GM12878 (cell line): ENCODE measurements around the gene SH2D6.

Experiments
- BACH1 ChIP-seq: fragments of 450-650 bp; IDR thresholded peaks from 2 replicates; pipeline ENCODE4 v1.6.1; 2017; ENCODE audit warnings: mild to moderate bottlenecking, borderline replicate concordance
- CHD2 ChIP-seq: IDR thresholded peaks from 2 replicates; pipeline ENCODE4 v1.6.1; 2011; ENCODE audit warnings: low read depth, low read length, improper control_type of control experiment, borderline replicate concordance
- POLR2AphosphoS5 ChIP-seq: IDR thresholded peaks from 2 replicates; pipeline ENCODE4 v1.6.1; 2011; ENCODE audit warnings: mild to moderate bottlenecking, low read length, inconsistent platforms
- SIN3A ChIP-seq: IDR thresholded peaks from 2 replicates; pipeline ENCODE4 v1.6.1; 2012; ENCODE audit warnings: low read depth, low read length, improper control_type of control experiment
- TARDBP ChIP-seq: IDR thresholded peaks from 2 replicates; pipeline ENCODE4 v1.6.1; 2016; ENCODE audit warnings: borderline replicate concordance
- TCF12 ChIP-seq: IDR thresholded peaks from 2 replicates; pipeline ENCODE4 v1.6.1; 2011; ENCODE audit warnings: low read depth, mild to moderate bottlenecking, low read length
- TCF7 ChIP-seq: IDR thresholded peaks from 2 replicates; pipeline ENCODE4 v1.6.1; 2014; ENCODE audit warnings: antibody characterized with exemption, borderline replicate concordance
- TF ChIP-seq, protein P1 (sequence below): IDR thresholded peaks from 2 replicates; pipeline ENCODE4 v1.6.1; 2012; ENCODE audit warnings: low read depth, low read length, improper control_type of control experiment
- TF ChIP-seq, protein P2 (sequence below), 3 experiments: IDR thresholded peaks in 2 of 3; conservative IDR thresholded peaks in 1 of 3; 2 replicates each; pipeline ENCODE4 v1.5.1; 2011; ENCODE audit warnings: low read depth in 3 of 3, low read length in 3 of 3, mild to moderate bottlenecking in 3 of 3, control low read depth in 2 of 3, moderate library complexity in 2 of 3, inconsistent platforms in 1 of 3, mixed read lengths in 1 of 3; ENCODE audit not compliant: control insufficient read depth in 2 of 3, insufficient read depth in 1 of 3; ENCODE audit errors: extremely low read depth in 1 of 3
- TF ChIP-seq, protein P3 (sequence below): IDR thresholded peaks from 2 replicates; pipeline ENCODE4 v1.6.1; 2012; ENCODE audit warnings: mild to moderate bottlenecking, low read depth, low read length
- TF ChIP-seq, protein P4 (sequence below): fragments of 450-650 bp; IDR thresholded peaks from 2 replicates; pipeline ENCODE4 v1.6.1; 2017; ENCODE audit warnings: borderline replicate concordance
- TF ChIP-seq, protein P5 (sequence below): fragments of 450-650 bp; formaldehyde crosslinking; IDR thresholded peaks from 2 replicates; pipeline ENCODE4 v1.4.0; 2020; ENCODE audit warnings: mild to moderate bottlenecking, moderate library complexity

DNA sequence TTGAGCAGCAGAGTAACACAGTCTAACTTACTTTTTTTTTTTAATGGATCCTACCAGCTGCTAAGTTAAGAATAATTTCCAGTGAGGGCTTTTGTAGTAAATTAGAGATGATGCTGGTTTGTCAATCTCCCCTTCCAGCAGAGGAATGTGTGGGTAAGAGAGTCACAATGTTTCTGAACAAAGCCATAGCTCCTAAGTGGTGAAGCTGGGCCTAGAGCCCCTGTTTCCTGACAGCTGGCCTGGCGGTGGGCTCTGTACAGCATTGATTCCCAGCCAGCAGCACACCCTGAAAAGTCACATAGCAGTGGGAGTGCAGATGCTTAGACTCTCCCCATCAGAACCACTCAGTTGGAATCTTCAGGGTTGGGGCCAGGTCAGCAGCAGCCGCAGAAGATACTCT lies 32.8 kb upstream of the SH2D6 start:
- TF ChIP-seq, protein P1, sequence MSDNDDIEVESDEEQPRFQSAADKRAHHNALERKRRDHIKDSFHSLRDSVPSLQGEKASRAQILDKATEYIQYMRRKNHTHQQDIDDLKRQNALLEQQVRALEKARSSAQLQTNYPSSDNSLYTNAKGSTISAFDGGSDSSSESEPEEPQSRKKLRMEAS = no peak
- TF ChIP-seq BACH1 (no peak), CHD2 (no peak), SIN3A (no peak), TCF7 (no peak), POLR2AphosphoS5 (no peak), TCF12 (no peak), TARDBP (no peak)
- TF ChIP-seq, protein P2, sequence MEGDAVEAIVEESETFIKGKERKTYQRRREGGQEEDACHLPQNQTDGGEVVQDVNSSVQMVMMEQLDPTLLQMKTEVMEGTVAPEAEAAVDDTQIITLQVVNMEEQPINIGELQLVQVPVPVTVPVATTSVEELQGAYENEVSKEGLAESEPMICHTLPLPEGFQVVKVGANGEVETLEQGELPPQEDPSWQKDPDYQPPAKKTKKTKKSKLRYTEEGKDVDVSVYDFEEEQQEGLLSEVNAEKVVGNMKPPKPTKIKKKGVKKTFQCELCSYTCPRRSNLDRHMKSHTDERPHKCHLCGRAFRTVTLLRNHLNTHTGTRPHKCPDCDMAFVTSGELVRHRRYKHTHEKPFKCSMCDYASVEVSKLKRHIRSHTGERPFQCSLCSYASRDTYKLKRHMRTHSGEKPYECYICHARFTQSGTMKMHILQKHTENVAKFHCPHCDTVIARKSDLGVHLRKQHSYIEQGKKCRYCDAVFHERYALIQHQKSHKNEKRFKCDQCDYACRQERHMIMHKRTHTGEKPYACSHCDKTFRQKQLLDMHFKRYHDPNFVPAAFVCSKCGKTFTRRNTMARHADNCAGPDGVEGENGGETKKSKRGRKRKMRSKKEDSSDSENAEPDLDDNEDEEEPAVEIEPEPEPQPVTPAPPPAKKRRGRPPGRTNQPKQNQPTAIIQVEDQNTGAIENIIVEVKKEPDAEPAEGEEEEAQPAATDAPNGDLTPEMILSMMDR (IDR thresholded peaks at IDR 0.05 in 2 of 3, conservative IDR thresholded peaks at IDR 0.05 in 1 of 3; ENCODE audit: control insufficient read depth in 2 of 3, extremely low read depth in 1 of 3, insufficient read depth in 1 of 3, low read depth in 3 of 3, low read length in 3 of 3) = no peak
- TF ChIP-seq, protein P3, sequence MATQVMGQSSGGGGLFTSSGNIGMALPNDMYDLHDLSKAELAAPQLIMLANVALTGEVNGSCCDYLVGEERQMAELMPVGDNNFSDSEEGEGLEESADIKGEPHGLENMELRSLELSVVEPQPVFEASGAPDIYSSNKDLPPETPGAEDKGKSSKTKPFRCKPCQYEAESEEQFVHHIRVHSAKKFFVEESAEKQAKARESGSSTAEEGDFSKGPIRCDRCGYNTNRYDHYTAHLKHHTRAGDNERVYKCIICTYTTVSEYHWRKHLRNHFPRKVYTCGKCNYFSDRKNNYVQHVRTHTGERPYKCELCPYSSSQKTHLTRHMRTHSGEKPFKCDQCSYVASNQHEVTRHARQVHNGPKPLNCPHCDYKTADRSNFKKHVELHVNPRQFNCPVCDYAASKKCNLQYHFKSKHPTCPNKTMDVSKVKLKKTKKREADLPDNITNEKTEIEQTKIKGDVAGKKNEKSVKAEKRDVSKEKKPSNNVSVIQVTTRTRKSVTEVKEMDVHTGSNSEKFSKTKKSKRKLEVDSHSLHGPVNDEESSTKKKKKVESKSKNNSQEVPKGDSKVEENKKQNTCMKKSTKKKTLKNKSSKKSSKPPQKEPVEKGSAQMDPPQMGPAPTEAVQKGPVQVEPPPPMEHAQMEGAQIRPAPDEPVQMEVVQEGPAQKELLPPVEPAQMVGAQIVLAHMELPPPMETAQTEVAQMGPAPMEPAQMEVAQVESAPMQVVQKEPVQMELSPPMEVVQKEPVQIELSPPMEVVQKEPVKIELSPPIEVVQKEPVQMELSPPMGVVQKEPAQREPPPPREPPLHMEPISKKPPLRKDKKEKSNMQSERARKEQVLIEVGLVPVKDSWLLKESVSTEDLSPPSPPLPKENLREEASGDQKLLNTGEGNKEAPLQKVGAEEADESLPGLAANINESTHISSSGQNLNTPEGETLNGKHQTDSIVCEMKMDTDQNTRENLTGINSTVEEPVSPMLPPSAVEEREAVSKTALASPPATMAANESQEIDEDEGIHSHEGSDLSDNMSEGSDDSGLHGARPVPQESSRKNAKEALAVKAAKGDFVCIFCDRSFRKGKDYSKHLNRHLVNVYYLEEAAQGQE = no peak
- TF ChIP-seq, protein P4, sequence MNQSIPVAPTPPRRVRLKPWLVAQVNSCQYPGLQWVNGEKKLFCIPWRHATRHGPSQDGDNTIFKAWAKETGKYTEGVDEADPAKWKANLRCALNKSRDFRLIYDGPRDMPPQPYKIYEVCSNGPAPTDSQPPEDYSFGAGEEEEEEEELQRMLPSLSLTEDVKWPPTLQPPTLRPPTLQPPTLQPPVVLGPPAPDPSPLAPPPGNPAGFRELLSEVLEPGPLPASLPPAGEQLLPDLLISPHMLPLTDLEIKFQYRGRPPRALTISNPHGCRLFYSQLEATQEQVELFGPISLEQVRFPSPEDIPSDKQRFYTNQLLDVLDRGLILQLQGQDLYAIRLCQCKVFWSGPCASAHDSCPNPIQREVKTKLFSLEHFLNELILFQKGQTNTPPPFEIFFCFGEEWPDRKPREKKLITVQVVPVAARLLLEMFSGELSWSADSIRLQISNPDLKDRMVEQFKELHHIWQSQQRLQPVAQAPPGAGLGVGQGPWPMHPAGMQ = no peak
- TF ChIP-seq, protein P5, sequence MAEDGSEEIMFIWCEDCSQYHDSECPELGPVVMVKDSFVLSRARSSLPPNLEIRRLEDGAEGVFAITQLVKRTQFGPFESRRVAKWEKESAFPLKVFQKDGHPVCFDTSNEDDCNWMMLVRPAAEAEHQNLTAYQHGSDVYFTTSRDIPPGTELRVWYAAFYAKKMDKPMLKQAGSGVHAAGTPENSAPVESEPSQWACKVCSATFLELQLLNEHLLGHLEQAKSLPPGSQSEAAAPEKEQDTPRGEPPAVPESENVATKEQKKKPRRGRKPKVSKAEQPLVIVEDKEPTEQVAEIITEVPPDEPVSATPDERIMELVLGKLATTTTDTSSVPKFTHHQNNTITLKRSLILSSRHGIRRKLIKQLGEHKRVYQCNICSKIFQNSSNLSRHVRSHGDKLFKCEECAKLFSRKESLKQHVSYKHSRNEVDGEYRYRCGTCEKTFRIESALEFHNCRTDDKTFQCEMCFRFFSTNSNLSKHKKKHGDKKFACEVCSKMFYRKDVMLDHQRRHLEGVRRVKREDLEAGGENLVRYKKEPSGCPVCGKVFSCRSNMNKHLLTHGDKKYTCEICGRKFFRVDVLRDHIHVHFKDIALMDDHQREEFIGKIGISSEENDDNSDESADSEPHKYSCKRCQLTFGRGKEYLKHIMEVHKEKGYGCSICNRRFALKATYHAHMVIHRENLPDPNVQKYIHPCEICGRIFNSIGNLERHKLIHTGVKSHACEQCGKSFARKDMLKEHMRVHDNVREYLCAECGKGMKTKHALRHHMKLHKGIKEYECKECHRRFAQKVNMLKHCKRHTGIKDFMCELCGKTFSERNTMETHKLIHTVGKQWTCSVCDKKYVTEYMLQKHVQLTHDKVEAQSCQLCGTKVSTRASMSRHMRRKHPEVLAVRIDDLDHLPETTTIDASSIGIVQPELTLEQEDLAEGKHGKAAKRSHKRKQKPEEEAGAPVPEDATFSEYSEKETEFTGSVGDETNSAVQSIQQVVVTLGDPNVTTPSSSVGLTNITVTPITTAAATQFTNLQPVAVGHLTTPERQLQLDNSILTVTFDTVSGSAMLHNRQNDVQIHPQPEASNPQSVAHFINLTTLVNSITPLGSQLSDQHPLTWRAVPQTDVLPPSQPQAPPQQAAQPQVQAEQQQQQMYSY = no peak
